Stomach (tissue), 9 donors: Measurements from ENCODE around the gene ZNF813. TPM values are rescaled to one million over a fixed set of nuclear protein-coding genes. Genes with fewer than 3 reads are reported as not detected.
"Not testable (repeated sequence)": the region's sequence is repeated elsewhere in the genome, so short reads cannot be mapped to it uniquely, and the experiment has no call there.

ENCODE experiments used
- DNase-seq, 2 donors: peaks; one replicate each; pipeline versions ENCODE4 v3.0.0 to v3.0.0-alpha.2; 2013 to 2019
- H3K27ac ChIP-seq, 5 donors: fragments of 200-600 bp in 4 of 5; sonication (generic) in 4 of 5; one replicate each; pipeline ENCODE4 v1.5.1; 2013 to 2019; ENCODE audit warnings: mild to moderate bottlenecking in 1 of 5, moderate library complexity in 1 of 5
- H3K27me3 ChIP-seq, 3 donors: fragments of 200-600 bp; sonication (generic); one replicate each; pipeline ENCODE4 v1.5.1; 2017 to 2019; ENCODE audit warnings: mixed run types in 1 of 3
- H3K36me3 ChIP-seq, 4 donors: fragments of 200-600 bp; sonication (generic); 1 replicate in 3 of 4; 2 replicates in 1 of 4; pipeline ENCODE4 v1.5.1; 2016 to 2019
- H3K4me1 ChIP-seq, 4 donors: fragments of 200-600 bp; sonication (generic); one replicate each; pipeline ENCODE4 v1.5.1; 2016 to 2019
- H3K4me3 ChIP-seq, 4 donors: fragments of 200-600 bp; sonication (generic) in 3 of 4; one replicate each; pipeline ENCODE4 v1.5.1; 2016 to 2019; ENCODE audit warnings: mild to moderate bottlenecking in 1 of 4
- H3K9me3 ChIP-seq, 4 donors: fragments of 200-600 bp; sonication (generic); one replicate each; pipeline ENCODE4 v1.5.1; 2016 to 2019
- CTCF ChIP-seq, 7 experiments: fragments of 450-650 bp in 4 of 7; fragments of 200-600 bp in 3 of 7; sonication (generic) in 3 of 7; IDR thresholded peaks; one replicate each; pipeline ENCODE4 v1.5.1; 2016 to 2019; ENCODE audit warnings: antibody characterized with exemption in 7 of 7, control low read depth in 2 of 7, mild to moderate bottlenecking in 1 of 7
- EP300 ChIP-seq: sonication (generic); formaldehyde crosslinking; IDR thresholded peaks from one replicate; pipeline ENCODE4 v1.6.1; 2017; ENCODE audit warnings: antibody characterized with exemption
- POLR2A ChIP-seq, 4 donors: fragments of 450-650 bp; IDR thresholded peaks; one replicate each; pipeline ENCODE4 v1.6.1; 2016; ENCODE audit warnings: antibody characterized with exemption in 4 of 4, control low read depth in 2 of 4, mild to moderate bottlenecking in 1 of 4, moderate library complexity in 1 of 4
- POLR2AphosphoS5 ChIP-seq, 3 donors: sonication (generic); formaldehyde crosslinking; IDR thresholded peaks; one replicate each; pipeline ENCODE4 v1.6.1; 2016; ENCODE audit warnings: antibody characterized with exemption in 3 of 3
- WGBS, 5 donors: extraction: QIAGEN DNeasy Blood & Tissue Kit in 3 of 5; methylation state at CpG; one replicate each; pipeline versions ENCODE4 v1.1.5 to v1.1.7; 2013 to 2018; 5-methylcytosine and 5-hydroxymethylcytosine counted together
- intact Hi-C: fragments of 100-400 bp; cut with DNase I; formaldehyde crosslinking; loops from one replicate; pipeline ENCODE4 v1.15.1; 2023; ENCODE audit warnings: low total_unique reads
- polyA plus RNA-seq, 3 donors: library from polyadenylated mRNA; stranded (reverse); fragments of 200-250 nt; gene quantifications; one replicate each; pipeline ENCODE4 v1.2.3, GENCODE V29; 2013
- total RNA-seq, 5 donors: library from RNA; depleted of rRNA; stranded (reverse); fragments of >200 nt; gene quantifications; one replicate each; pipeline versions ENCODE4 v1.1.0 to v1.2.3, GENCODE V29; 2014 to 2016
- donor health status: healthy with polysubstance abuse.
- donor health status: Bipolar disorder and iron deficiency.
- donor health status: healthy.

ZNF813 gene
- total and polyA plus RNA-seq, 8 donors = 0.45 to 6.8 (median 1.6) TPM

- H3K27ac ChIP-seq = no peak overlapping the region
- TF ChIP-seq POLR2A (IDR thresholded peaks at IDR 0.05) (no peak), EP300 (no peak), CTCF (IDR thresholded peaks at IDR 0.05) (no peak), POLR2AphosphoS5 (IDR thresholded peaks at IDR 0.05) (no peak)
- 84 to 97% (median 92%) methylated on average over 9 of the region's 9 CpGs for WGBS, 5 donors
- H3K9me3 ChIP-seq = peaks cover 57 to 97% (median 88%) of the 10 kb centered on the region in 4 donors
- no peaks in the 10 kb centered on the region for H3K4me1 ChIP-seq
- H3K27me3 ChIP-seq = no peaks in the 10 kb centered on the region
- H3K36me3 ChIP-seq = peaks cover 47 to 65% (median 52%) of the 10 kb centered on the region in 4 donors
- no peak for DNase-seq
- no peak overlapping the region for H3K4me3 ChIP-seq
- intact Hi-C loops = no loop called here
These were observed 11.7 kb upstream of the ZNF813 start for GRCh38 chr19:53455828-53456227.

GRCh38 chr19:53460131-53460721 lies 7.3 kb upstream of the ZNF813 start:
- Histone ChIP-seq H3K36me3 (peaks cover 6 to 21% (median 8%) of the 10 kb centered on the region in 4 donors), H3K27me3 (peaks cover 0 to 17% (median 0%) of the 10 kb centered on the region in 3 donors), H3K9me3 (peaks cover 31 to 77% (median 60%) of the 10 kb centered on the region in 4 donors)
- H3K4me3 ChIP-seq, intact Hi-C loops, DNase-seq, H3K4me1 ChIP-seq, H3K27ac ChIP-seq: not testable (repeated sequence)
- 21 to 48% (median 39%) methylated on average over 9 to 11 of the region's 11 CpGs for WGBS, 5 donors

- DNase-seq = no peak
These were observed 5.7 kb upstream of the ZNF813 start for GRCh38 chr19:53461866-53462265.

GRCh38 chr19:53462861-53463260 lies 4.7 kb upstream of the ZNF813 start:
- WGBS, 5 donors = 46 to 52% (median 49%) methylated on average over 14 of the region's 14 CpGs

More at GRCh38 chr19:53461866-53462265, 5.7 kb upstream of the ZNF813 start:
- Histone ChIP-seq H3K36me3 (peaks cover 0 to 6% (median 0%) of the 10 kb centered on the region in 4 donors), H3K4me3 (no peak overlapping the region), H3K9me3 (peaks cover 18 to 65% (median 44%) of the 10 kb centered on the region in 4 donors), H3K27ac (no peak overlapping the region), H3K27me3 (peaks cover 0 to 21% (median 0%) of the 10 kb centered on the region in 3 donors), H3K4me1 (peaks cover 0 to 12% (median 3%) of the 10 kb centered on the region in 4 donors)
- 57 to 84% (median 72%) methylated on average over 6 of the region's 6 CpGs for WGBS, 5 donors
- intact Hi-C loops = no loop called here
- TF ChIP-seq EP300 (no peak), POLR2AphosphoS5 (IDR thresholded peaks at IDR 0.05) (no peak), CTCF (IDR thresholded peaks at IDR 0.05) (no peak), POLR2A (IDR thresholded peaks at IDR 0.05) (no peak)

More at GRCh38 chr19:53462861-53463260, 4.7 kb upstream of the ZNF813 start:
- intact Hi-C loops = no loop called here
- Histone ChIP-seq H3K36me3 (peaks cover 0 to 4% (median 0%) of the 10 kb centered on the region in 4 donors), H3K9me3 (peaks cover 10 to 55% (median 35%) of the 10 kb centered on the region in 4 donors), H3K27ac (peak overlapping the region in 1 of 5 donors; percentile 29), H3K4me3 (no peak overlapping the region), H3K4me1 (peaks cover 0 to 19% (median 5%) of the 10 kb centered on the region in 4 donors), H3K27me3 (peaks cover 0 to 21% (median 0%) of the 10 kb centered on the region in 3 donors)
- no peak for TF ChIP-seq CTCF (IDR thresholded peaks at IDR 0.05)
- no peak for TF ChIP-seq POLR2AphosphoS5 (IDR thresholded peaks at IDR 0.05)
- no peak for TF ChIP-seq EP300
- no peak for TF ChIP-seq POLR2A (IDR thresholded peaks at IDR 0.05)
- no peak for DNase-seq
